ENCODE data around the gene TBX4.

TBX4 gene

DNA sequence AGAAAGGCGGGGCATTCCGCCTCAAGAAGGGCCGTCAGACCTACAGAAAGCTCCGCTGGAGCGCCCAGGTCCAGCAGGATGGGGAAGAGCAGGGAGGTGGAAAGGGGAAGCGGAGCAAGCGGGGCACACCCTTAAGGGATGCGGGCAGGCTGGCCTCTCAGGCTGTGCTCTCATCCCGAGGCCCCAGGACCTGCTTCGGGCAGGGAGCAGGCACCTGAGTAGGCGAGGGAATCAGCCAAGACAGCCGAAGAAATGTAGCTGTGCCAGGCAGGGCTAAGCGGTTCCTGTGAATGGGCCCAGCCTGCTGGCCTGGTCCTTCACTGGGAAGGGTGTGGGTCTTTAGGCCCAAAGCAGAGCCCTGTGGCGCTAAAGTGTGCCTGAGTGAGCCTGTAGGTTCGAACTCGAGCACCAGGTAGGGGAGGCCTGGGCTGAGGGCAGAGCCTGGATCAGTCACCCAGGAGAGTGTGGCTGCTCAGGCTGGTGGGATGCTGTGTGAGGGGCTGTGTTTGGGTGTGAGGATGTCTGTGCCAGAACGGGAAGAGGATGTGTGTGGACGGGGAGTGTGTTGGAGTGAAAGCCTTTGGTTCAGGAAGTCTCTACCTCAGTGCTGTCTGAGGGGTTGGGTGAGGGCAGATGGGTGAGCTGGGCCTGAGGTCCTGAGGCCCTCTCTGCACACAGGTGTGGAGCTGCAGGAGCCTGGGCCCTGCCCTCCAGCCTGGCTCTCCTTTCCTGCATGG lies 3.3 kb downstream of the TBX4 start:
- DNase-seq, result no peak

DNA sequence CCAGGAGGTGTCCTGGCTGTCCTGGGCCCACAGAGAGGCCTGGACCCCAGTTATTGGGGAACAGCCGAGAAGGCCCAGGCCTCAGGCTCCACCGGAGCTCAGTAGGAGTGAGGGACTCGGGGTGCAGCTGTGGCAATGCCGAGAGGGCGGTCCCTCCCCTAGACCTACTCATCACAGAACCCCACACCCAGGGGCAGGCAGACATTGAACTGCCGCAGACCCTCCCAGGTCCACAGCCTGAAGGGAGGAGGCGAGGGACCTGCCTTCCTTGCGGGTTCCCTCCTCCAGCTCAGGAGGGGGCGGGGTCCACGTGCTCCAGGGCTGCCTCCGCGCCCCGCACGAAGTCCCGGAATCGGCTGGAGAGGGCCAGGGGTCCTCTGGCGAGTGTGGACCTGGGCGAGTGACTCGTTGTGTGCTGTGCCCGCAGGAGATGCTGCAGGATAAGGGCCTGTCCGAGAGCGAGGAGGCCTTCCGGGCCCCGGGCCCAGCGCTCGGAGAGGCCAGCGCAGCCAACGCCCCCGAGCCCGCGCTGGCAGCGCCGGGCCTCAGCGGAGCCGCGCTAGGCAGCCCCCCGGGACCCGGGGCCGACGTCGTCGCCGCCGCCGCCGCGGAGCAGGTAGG lies 3.9 kb downstream of the TBX4 start:
- no peak for DNase-seq

DNA sequence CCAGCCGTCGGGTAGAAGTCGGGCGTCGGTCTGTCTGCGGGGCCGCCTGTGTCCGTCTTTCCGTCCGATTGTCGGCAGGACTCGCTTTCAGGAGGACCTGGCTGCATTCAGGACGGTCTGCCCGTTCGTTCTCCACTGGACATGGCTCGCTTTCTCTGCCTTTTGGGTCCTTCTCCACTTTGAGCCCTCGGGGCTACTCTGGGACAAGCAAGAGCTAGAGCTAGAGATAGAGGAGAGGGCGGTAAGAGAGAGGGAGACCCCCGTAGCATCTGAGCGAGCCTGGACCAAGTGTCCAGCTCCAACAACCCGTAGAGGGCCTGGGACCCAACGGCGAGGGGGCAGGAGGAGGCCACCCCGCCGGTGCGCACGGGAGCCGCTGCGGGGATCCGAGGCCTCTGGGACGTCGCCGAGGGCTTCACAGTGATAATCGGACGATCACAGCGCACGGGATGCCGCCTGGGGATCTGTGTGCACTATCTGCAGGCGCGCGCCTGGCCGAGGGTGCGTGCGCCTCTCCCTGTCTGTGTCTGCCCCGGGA lies 4.5 kb downstream of the TBX4 start:
- DNase-seq, result no peak

DNA sequence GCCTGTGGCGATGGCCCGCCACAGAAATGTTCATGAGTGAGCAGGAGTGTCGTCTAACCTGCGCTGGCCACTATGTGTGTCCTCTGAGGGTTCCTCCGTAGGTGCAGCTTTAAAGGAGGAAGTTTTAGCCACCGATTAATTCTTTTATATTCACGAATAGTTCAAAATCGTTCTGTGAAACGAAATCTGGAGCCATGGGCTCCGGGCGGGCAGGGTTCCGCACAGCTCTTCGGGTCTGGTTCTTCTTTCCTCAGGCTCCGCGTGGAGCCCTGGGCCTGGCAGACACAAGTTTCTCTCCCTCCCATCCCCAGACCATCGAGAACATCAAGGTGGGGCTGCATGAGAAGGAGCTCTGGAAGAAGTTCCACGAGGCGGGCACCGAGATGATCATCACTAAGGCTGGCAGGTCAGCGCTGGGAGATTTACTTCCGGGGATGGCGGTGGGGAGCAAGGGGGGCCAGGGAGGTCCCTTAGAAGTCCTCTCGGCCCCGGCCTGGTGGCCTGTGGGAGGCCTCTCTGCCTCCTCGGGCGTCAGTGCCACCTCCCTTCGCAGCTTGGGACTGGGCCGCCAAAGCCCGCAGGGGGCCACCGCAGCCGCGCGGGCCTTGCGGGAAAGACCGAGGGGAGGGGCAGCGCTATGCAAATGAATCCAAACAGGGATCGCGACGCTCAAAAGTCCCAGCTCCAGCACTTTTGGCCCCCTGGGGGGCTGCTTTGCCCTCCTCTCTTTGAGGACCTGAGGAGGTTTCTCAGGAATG lies 5.2 kb downstream of the TBX4 start:
- DNase-seq, result no peak

DNA sequence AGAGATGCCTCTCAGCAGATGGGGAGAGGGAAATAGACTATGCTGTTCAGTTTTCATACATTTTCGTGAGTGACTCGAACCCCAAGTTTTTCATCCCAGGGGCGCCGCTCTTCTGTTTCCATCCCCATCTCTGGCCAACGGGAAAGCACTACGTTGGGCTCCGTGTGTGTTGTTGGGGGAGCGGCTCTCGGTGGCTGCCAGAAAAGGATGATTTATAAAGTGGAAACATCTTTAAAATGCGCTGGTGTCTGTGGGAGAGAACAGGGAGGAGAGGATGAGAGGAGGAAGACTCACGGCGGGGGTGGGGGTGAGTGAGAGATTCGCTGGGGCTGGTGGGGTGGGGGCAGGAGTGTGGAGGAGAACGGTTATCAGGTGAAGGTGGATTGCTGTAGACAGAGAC lies 5.8 kb downstream of the TBX4 start:
- DNase-seq, result no peak

DNA sequence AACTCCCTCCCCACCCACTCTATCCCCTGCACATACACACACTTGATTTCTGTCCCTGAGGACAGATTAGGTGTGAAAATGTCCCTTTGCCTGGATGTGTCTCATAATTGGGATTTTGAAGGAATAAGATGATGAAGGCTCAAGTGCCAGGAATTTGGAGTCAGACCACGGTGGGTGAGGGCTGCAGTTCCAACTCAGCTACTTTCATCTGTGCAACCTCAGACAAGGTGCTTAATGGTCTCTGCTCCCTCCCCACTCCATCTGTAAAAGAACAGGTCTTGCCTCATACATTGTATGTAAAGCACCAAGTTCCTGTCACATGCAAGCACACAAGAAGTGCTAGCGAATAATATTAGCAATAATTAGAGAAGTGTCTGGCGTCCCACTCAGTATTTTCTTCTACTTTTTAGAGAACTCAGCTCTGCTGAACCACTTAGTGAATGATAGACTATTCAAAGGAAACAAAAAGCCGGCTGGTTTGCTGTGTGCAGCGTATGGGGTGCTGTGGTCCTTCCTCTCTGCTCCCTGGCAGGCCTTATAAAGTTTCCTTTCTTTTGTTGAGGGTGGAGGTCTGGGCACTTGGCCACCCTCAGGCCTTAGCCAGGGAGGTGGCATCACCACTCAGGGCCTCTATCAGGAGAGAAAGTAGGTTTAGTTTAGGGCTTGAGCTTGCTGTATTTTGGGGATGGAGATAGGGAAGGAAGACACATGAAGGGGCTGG lies 6.4 kb downstream of the TBX4 start:
- DNase-seq, result no peak

DNA sequence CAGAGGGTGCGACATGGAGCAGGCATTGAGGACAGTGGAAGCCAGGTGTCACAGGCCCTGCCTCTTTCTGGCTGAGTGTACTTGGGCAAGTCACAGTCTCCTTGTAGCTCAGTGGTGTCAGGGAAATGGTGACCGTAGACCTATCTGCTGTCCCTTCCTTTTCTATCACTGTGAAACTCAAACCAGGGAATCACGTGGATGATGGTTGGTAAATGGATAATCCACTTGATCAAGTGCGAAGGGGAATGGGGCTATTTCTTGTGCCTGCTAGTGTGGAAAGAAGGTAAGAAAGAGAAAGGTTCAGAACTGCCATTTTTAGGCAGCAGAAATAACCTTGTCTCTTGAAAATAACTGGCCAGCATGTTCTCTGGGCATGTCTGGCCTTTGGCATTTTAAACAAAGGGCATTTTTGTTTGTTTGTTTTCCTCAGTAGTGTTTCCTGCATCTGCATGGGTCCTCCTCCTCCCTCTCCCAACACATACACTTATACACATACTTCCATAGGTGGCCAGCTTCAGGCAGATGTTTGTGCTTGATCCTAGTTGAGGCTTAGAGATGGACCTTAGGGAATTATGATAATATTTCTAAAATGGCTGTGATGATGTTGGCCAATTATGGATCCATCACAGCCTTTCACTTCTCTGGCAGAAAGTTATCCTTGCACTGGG lies 7.1 kb downstream of the TBX4 start:
- DNase-seq, result no peak

DNA sequence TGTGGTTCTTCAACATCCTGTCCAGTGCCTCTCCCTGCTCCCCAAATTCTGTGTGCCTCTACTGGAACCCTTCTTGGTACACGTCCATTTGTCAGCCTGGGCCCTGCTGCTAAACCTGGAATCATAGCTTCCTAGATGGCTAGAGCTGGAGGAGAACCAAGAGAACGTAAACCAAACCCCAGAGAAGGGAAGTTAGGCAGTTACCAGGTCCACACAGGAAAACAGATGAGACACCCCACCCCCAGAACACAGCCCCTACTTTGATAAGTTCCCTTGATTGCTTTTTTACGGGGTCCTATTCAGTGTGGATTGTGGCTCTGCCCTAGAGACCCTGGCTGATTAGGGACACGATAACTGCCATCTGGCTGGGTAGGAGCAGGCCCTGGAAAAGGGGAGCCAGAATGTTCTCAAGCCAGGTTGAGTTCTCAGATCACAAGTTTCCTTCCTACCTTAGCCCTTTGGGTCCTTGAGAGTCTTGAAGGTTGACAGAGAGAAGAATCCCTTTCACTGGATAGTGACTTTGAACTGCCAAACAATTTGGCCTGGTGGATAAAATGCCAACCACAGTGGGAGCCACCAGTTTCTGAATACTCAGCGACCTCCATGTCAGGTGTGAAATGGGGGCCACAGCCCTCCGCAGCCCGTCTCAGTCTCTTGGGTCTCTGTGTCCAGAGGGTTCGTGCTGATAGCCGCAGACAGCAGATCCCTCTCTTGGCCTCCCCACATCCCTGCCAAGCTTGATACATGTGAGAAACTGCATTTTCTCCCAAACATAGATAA lies 7.9 kb downstream of the TBX4 start:
- no peak for DNase-seq

DNA sequence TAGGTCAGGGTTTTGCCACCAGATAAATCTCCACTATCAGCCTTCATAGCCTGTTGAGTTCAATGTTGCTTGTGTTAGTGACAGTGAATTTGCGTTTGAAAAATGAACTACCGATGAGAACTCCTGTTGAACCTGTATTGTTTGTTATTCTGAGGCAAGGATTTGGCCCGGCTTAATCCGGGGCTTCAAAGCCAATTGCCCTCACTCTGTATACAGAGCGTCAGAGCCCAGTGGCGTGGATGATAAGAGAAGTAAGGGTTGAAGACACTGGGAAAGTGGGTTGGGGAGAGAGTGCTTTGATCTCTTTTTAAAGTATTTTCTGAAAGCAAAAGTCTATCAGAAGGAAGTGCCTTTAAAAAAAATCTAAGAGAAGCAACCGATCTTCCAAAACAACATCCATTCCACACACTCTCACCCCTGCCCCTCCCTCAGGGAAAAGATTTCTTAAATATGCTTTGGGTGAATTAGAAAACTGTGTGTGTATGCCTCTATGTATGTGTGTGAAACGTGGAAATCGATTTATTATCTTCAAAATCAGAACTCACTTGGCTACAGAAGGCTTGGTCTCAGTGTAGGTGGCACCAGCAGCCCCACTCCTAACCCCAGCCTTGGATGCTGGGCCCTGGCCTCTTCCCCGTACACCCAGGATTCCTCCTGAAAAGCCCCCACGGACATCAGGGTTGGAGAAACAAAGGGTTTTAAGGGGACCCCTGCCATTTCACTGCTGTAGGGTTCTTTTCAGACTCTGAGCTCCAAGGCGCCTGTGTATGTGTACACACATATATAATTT lies 8.8 kb downstream of the TBX4 start:
- DNase-seq, result no peak

DNA sequence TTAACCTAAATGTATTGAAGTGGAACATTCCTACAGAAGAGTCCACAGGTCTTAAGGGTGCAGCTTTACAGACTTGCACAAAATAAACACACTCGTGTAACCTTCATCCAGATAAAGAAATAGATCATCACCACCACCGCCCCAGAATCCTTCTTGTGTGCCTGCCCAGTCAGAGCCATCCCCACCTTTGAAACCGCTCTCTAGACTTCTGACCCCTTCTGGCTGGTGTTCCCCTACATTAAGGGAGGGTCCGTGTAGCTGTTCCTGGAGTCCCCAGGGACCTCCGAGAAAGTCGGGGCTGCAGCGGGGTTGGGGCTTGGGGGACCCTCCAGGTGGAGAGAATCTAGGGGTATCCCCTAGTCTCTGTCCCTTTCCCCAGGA lies 9.4 kb downstream of the TBX4 start:
- no peak for DNase-seq

DNA sequence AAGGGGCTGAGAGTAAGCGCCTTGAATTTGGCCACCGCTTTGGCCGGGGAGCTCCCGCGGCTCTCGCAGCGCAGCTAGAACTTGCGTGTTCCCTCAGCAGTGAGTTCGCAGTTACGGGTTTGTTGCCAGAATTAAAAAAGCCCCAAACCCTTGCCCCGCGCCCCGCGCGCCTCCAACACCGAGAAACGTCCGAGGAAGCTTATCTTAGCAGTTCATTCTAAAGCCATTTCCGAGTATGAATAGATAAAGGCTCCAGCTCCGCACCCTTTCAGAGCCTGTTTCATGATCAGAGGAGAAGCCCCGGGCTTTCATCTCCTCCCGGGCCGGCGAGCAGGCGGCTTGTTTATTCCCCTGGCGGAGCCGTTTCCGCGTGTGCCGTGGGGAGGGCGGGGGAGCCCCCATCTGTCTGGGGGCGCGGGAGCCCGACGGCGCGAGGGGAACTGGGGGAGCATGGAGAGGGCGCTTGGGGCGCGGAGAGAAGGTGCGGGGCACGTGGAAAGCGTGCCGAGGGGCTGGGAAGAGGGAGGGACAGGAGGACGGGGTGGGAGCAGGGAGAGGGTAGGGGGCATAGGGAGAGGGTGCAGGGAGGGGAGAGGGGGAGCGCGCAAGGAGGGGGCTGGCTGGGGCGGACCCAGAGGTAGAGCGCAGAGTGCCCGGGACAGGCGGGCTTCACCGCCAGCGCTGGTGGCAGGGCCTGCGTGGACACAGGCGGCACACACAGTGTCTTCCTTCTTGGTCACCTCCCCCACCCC lies 9.9 kb downstream of the TBX4 start:
- no peak for DNase-seq

DNA sequence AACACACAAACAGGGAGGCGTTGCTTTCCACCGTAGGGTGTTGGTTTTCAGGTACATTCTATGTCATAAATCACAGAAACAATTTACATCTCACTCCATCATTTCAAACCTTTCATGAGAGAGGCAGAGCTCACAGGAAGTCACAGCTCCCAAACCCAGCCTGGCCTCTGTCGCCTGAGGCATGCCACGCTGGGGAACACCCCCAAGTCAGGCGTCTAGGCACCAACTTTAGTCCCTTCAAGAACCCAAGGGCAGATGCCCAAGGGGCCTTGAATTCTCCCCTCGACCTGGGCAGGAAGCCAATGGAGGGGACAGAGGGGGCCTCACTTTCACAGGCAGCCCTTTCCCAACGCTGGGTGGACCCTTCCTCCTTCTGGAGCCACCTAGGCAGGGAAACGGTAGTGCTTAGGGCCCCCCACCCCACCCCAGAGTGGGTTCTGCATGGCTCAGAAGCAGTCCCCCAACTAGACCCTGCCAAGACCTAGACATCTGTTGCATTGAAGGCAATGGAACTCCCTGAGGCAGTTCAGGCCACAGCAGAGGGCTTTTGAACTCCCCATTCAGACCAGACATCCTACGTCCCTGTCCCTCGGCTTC lies 10.6 kb downstream of the TBX4 start:
- no peak for DNase-seq

DNA sequence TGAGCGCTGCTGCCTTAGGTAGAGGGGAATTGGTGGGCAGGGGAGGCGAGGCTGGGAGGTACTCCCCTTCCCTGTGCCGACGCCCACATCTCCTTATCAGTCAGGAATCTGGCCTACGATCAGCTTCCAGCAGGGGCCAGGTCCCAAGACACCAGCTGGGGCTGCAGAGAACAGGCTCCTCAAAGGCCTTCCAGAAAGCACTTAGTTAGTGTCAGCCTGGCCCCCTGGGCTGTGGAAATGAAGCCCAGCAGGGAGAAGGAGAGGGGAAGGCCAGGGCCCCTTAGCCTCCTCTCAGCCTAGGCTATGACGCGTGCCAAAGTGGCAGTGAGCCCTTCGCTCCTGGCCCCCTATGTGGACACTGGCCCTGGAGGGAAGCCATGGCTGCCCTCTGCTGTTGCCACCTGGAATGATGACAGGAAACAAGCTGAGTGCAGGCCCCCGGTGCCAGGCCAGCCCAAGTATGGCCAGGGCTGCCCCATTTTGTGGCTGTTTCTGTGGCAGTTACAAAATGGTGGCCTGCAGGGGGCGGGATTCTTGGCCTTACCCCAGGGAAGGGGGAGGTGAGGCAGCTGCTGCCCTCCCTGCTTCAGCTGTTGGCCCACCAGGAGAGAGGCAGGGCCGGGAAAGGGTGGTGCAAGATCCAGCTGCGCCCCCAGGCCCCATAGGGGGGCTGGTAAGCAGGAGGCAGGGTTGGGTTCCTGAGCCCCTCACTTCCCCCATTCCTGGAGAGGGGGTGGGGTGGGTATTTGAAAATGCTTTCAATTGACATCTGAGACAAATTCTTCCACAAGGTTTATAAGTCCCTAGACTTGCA lies 11.3 kb downstream of the TBX4 start:
- DNase-seq, result no peak

DNA sequence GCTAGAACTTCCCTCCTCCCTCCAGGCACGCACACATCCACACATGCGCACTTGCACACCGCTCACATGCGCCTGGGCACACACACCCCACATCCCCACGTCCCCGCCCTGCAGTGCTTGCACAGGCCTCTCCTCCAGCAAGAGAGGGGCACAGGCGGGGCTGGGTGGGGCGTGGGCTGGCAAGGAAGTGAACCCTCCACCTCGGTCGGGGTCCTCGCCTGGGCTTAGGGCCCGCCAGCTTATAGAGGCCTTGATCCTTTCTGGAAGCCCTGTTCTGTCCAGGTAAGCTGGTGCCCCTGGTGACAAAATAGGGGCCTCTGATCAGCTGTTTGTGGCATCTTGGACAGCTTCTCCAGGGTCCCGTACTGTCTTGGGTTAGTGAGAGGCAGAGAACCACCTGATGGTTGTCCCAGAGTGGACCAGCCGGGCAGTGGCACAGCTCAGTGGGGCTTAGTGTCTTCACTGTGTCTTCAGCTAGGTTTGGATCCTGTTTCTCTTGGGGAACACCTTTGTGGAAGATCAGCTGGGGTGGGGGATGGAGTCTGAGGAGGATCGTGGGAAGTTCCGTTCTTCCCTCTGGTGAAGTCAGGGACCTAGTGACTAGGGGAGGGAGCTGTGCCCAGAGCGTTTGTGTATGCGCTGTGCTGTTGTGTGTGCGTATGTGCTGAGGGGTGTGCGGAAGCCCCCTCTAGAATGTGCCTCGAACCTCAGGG lies 12.1 kb downstream of the TBX4 start:
- DNase-seq, result no peak

DNA sequence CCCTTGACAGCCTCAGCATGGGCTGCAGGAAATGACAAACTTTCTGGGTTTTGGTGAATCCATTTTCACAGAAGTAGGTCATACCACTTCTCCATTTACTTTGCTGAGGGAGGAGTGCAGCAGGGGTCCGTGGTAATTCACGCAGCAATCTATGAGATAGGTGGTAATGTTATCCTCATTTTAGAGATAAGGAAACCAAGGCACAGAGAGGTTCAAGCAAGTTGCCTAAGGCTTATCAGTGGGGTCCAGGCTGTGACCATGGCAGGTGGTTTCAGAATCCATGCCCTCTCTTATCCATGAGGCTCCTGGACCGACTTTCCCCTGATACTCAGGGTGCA lies 12.6 kb downstream of the TBX4 start:
- DNase-seq, result no peak

DNA sequence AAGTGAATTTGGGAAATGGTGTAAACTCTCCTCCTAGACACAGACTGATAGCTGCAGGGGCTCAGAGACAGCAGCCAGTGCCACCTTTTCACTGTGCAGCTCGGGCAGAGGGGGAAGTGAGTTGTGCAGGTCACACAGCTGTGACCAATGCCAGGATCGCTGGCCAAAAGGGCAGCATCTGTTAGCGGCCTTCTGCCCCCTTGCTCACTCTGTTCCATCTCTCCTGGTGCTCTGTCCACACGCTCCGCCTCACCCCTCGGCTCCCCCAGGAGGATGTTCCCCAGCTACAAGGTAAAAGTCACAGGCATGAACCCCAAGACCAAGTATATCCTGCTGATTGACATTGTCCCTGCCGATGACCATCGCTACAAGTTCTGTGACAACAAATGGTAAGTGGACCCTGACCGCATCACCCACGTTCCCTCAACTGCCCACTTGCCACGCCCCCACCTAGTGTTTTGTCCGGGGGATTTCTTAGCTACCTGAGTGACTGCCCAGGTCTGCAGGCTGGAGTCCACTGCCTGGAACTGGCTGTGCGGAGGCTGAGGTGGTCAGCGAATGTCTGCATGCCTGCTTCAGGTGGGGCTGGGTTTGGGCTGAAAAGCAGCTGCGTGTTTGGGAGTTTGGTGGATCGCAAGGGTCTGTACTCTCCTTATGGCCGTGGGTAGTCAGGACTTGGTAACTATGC lies 13.5 kb downstream of the TBX4 start:
- DNase-seq, result no peak

DNA sequence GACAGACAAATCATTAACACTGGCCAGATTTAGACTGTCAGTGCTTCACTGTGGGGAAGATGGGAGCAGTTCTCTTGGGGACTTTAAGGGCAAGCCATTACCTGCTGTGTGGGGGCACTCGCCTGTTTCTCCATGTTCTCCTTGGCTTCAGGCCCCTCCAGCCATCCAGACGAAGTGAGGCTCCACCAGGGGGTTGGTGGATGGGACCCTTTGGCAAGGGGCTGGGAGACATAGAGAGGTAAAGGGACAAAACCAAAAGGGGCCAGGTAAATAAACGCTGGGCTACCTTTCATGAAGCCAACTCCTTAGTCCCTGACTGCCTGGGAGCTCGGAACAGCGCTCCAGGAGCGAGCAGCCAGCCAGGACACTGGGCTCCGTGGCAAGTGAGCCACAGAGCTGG lies 14.0 kb downstream of the TBX4 start:
- no peak for DNase-seq

All from NCI-H345 (cell line).